Type B pancreatic cell (in vitro differentiated cells): ENCODE results near the gene TCTA. TPM values are rescaled to one million over a fixed set of nuclear protein-coding genes. Genes with fewer than 3 reads are reported as not detected.

Experiments
- DNase-seq: peaks from one replicate; pipeline ENCODE4 v3.0.0; 2021; ENCODE audit warnings: mixed read lengths; ENCODE audit not compliant: unreplicated experiment; ENCODE audit errors: extremely low spot score
- H3K27ac Mint-ChIP-seq: 2 replicates; pipeline ENCODE4 v1.8.0; 2021; ENCODE audit warnings: mild to moderate bottlenecking, mixed read lengths
- H3K27me3 Mint-ChIP-seq: 2 replicates; pipeline ENCODE4 v1.8.0; 2021; ENCODE audit warnings: mixed read lengths
- H3K36me3 Mint-ChIP-seq: 2 replicates; pipeline ENCODE4 v1.8.0; 2021; ENCODE audit warnings: mixed read lengths
- H3K4me1 Mint-ChIP-seq: one replicate; pipeline ENCODE4 v1.8.0; 2021; ENCODE audit warnings: mixed read lengths; ENCODE audit not compliant: unreplicated experiment
- H3K4me3 Mint-ChIP-seq: 2 replicates; pipeline ENCODE4 v1.8.0; 2021; ENCODE audit warnings: mild to moderate bottlenecking, mixed read lengths
- H3K9me3 Mint-ChIP-seq: 2 replicates; pipeline ENCODE4 v1.8.0; 2021; ENCODE audit warnings: mixed read lengths
- total RNA-seq: library from RNA; stranded (reverse); gene quantifications from 2 replicates; pipeline ENCODE4 v1.2.1, GENCODE V29; 2021; ENCODE audit warnings: low replicate concordance
- TF ChIP-seq, protein P1 (sequence below): fragments of 200-600 bp; sonication (generic); conservative IDR thresholded peaks from 2 replicates; pipeline ENCODE4 v1.5.0; 2021; ENCODE audit warnings: antibody characterized with exemption, mild to moderate bottlenecking

Gene TCTA
- total RNA-seq, 1 donor from 2014 or later: 25.0 TPM

DNA sequence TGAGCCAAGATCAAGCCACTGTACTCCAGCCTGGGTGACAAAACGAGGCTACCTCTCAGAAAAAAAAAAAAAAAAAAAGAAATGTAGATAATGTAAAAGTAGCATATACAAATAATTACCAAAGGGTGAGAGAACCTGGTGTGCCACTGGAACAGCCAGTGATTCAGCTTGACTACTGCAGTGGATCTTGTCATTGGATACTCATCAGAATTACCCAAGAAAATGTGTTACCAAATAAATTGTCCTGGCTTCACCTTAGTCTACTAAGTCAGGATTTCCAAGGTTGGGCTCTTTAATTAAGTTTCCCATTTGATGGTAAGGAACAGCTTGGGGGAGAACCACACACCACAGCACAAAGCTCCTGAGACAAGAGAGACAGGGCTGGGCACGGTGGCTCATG lies 15.4 kb downstream of the TCTA start:
- no peaks in the 10 kb centered on the region for H3K36me3 Mint-ChIP-seq
- DNase-seq: no peak
- H3K27ac Mint-ChIP-seq: no peak overlapping the region
- TF ChIP-seq, protein P1, sequence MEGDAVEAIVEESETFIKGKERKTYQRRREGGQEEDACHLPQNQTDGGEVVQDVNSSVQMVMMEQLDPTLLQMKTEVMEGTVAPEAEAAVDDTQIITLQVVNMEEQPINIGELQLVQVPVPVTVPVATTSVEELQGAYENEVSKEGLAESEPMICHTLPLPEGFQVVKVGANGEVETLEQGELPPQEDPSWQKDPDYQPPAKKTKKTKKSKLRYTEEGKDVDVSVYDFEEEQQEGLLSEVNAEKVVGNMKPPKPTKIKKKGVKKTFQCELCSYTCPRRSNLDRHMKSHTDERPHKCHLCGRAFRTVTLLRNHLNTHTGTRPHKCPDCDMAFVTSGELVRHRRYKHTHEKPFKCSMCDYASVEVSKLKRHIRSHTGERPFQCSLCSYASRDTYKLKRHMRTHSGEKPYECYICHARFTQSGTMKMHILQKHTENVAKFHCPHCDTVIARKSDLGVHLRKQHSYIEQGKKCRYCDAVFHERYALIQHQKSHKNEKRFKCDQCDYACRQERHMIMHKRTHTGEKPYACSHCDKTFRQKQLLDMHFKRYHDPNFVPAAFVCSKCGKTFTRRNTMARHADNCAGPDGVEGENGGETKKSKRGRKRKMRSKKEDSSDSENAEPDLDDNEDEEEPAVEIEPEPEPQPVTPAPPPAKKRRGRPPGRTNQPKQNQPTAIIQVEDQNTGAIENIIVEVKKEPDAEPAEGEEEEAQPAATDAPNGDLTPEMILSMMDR: no peak
- H3K27me3 Mint-ChIP-seq: no peaks in the 10 kb centered on the region
- peaks cover 10% of the 10 kb centered on the region for H3K4me1 Mint-ChIP-seq
- peak overlapping the region; percentile 92 for H3K4me3 Mint-ChIP-seq
- no peaks in the 10 kb centered on the region for H3K9me3 Mint-ChIP-seq

DNA sequence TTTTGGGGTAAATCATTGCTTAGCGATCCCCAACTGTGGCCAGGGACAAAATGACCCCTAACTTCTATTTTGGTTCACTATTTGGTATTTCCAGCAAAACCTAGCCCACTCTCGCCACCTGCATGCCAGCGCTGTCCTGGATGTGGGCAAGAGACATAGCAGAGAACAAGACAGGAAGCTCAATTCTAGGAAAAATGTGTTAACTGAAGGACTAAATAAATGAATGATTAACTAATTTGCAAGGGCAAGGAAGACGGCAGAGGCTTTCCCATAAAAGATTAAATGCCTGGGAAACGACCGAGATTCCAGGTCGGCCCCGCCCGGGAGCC lies 16.5 kb downstream of the TCTA start:
- Mint-ChIP-seq H3K4me3 (peak overlapping the region; percentile 92), H3K4me1 (peaks cover 4% of the 10 kb centered on the region), H3K9me3 (no peaks in the 10 kb centered on the region), H3K27me3 (no peaks in the 10 kb centered on the region), H3K36me3 (no peaks in the 10 kb centered on the region), H3K27ac (peak overlapping the region; percentile 98)
- DNase-seq: no peak
- TF ChIP-seq, protein P1: no peak

DNA sequence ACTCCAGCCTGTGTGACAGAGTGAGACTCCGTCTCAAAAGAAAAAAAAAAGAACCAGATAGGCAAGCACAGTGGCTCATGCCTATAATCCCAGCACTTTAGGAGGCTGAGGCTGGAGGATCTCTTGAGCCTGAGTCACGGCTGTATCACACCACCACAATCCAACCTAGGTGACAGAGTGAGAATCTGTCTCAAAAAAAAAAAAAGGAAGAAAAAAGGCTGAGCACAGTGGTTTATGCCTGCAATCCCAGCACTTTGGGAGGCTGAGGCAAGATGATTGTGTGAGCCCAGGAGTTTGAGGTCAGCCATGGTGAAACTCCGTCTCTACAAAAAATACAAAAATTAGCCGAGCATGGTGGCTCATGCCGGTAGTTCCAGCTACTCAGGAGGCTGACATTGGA lies 22.5 kb downstream of the TCTA start:
- H3K4me1 Mint-ChIP-seq: peaks cover 1% of the 10 kb centered on the region
- no peaks in the 10 kb centered on the region for H3K27me3 Mint-ChIP-seq
- H3K9me3 Mint-ChIP-seq: no peaks in the 10 kb centered on the region
- H3K4me3 Mint-ChIP-seq: no peak overlapping the region
- H3K27ac Mint-ChIP-seq: no peak overlapping the region
- H3K36me3 Mint-ChIP-seq: no peaks in the 10 kb centered on the region
- TF ChIP-seq, protein P1: no peak
- no peak for DNase-seq

DNA sequence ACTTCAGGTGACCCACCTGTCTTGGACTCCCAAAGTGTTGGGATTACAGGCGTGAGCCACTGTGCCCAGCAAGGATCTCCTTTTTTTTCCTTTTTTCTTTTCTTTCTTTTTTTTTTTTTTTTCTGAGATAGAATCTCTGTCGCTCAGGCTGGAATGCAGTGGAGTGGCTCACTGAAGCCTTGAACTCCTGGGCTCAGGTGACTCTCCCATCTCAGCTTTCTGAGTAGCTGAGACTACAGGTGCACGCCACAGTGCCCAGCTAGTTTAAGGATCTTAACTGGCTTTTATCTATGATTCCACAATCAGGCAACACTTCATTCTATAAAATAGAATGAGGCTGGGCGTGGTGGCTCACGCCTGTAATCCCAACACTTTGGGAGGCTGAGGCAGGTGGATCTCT lies 33.2 kb downstream of the TCTA start:
- Mint-ChIP-seq H3K4me3 (no peak overlapping the region), H3K9me3 (no peaks in the 10 kb centered on the region), H3K27ac (peak overlapping the region; percentile 58), H3K27me3 (no peaks in the 10 kb centered on the region), H3K36me3 (no peaks in the 10 kb centered on the region), H3K4me1 (peaks cover 5% of the 10 kb centered on the region)
- no peak for DNase-seq
- TF ChIP-seq, protein P1: no peak

DNA sequence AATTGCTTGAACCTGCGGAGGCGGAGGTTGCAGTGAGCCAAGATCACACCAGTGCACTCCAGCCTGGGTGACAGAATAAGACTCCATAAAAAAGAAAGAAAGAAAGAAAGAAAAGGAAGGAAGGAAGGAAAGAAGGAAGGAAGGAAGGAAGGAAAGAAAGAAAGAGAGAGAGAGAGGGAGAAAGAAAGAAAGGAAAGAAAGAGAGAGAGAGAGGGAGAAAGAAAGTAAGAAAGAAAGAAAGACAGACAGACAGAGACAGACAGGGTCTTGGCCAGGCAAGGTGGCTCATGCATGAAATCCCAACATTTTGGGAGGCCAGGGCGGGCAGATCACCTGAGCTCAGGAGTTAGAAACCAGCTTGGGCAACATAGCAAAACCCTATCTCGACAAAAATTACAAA lies 41.4 kb downstream of the TCTA start:
- no peaks in the 10 kb centered on the region for H3K27me3 Mint-ChIP-seq
- H3K4me3 Mint-ChIP-seq: no peak overlapping the region
- H3K36me3 Mint-ChIP-seq: no peaks in the 10 kb centered on the region
- DNase-seq: no peak
- H3K9me3 Mint-ChIP-seq: no peaks in the 10 kb centered on the region
- peaks cover 14% of the 10 kb centered on the region for H3K4me1 Mint-ChIP-seq
- H3K27ac Mint-ChIP-seq: no peak overlapping the region
- TF ChIP-seq, protein P1: no peak

DNA sequence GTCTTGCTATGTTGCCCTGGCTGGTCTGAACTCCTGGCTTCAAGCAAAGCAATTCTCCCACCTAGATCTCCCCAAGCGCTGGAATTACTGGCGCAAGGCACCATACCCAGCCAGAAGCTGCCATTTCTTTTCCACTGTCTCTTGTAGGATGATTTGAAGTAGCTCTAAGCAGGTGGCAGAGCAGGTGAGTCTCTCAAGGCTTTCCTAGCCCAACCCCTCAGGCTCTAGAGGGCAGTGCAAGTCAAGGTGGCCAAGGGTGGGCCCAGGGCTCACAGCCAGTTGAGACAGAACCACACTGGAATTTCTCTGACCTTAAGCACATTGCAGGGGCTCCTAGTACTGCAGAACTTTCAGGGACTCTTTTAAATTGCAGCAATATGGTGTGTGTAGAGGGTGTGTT lies 42.2 kb downstream of the TCTA start:
- TF ChIP-seq, protein P1: no peak
- DNase-seq: no peak
- Mint-ChIP-seq H3K36me3 (no peaks in the 10 kb centered on the region), H3K4me1 (peaks cover 14% of the 10 kb centered on the region), H3K27me3 (no peaks in the 10 kb centered on the region), H3K4me3 (no peak overlapping the region), H3K27ac (no peak overlapping the region), H3K9me3 (no peaks in the 10 kb centered on the region)
